GM20000 (cell line): ENCODE results near the gene ZNF24.

ENCODE experiments used
- DNase-seq: peaks from one replicate; pipeline ENCODE4 v3.0.0; 2012; ENCODE audit warnings: low spot score
- TF ChIP-seq, protein P1 (sequence below): IDR thresholded peaks from 2 replicates; pipeline ENCODE4 v1.5.1; 2012; ENCODE audit warnings: mild to moderate bottlenecking, control low read depth; ENCODE audit errors: extremely low read depth, missing control alignments

Gene ZNF24

DNA sequence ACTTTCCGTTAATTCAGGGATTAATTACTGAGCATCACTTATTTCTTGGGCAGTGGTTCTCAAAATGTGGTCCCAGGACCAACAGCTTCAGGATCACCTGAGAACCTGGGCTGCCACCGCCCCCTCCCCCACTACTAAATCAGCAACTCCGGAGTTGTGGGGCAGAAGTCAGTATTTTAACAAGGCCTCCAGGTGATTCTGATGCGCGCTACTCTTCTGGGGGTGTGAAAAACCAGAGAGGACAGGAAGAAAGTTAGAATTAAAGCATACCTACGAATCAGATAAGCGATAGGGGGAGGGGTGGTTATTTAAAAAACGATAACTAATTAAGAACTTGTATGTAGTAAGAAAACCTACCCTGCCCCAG, 54.5 kb downstream of the ZNF24 start:
- DNase-seq = no peak
- TF ChIP-seq, protein P1, sequence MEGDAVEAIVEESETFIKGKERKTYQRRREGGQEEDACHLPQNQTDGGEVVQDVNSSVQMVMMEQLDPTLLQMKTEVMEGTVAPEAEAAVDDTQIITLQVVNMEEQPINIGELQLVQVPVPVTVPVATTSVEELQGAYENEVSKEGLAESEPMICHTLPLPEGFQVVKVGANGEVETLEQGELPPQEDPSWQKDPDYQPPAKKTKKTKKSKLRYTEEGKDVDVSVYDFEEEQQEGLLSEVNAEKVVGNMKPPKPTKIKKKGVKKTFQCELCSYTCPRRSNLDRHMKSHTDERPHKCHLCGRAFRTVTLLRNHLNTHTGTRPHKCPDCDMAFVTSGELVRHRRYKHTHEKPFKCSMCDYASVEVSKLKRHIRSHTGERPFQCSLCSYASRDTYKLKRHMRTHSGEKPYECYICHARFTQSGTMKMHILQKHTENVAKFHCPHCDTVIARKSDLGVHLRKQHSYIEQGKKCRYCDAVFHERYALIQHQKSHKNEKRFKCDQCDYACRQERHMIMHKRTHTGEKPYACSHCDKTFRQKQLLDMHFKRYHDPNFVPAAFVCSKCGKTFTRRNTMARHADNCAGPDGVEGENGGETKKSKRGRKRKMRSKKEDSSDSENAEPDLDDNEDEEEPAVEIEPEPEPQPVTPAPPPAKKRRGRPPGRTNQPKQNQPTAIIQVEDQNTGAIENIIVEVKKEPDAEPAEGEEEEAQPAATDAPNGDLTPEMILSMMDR = no peak

DNA sequence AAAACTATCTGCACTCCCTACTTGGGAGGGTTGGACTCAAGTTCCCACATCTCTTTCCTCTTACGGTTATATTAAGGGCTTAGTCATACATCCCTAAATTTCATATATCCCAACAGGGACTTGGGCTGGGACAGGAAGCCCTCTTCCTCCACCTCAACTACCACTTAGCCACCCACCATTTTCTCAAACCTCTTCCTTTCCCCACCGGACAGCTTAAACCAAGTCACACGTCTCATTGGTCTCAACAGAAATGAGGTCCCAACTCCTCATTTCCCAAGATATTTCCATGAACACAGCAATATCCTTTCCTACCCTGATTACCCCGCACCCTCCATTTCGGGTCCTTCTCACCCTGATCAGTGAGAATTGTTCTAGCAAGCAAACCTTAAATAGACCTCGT, 54.9 kb downstream of the ZNF24 start:
- no peak for DNase-seq
- TF ChIP-seq, protein P1 = no peak

DNA sequence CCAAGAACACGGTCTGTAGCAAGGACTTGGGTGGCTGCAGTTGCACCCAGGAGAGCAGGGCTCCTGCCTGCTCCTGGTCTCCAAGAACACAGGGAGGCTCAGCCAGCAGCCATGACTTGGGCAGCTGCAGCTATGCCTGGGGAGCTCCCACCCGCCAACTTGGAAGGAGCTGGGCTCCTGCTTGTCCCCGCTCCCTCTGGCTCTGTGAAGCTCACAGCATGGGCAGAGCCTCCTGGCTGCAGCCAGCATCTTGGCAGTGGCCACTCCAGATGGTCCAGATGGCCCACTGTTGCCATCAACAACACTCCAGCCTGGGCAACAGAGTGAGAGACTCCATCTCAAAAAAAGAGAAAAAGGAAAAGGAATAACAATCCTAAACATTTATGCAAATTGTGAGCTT, 59.4 kb downstream of the ZNF24 start:
- DNase-seq = no peak
- TF ChIP-seq, protein P1 = no peak

DNA sequence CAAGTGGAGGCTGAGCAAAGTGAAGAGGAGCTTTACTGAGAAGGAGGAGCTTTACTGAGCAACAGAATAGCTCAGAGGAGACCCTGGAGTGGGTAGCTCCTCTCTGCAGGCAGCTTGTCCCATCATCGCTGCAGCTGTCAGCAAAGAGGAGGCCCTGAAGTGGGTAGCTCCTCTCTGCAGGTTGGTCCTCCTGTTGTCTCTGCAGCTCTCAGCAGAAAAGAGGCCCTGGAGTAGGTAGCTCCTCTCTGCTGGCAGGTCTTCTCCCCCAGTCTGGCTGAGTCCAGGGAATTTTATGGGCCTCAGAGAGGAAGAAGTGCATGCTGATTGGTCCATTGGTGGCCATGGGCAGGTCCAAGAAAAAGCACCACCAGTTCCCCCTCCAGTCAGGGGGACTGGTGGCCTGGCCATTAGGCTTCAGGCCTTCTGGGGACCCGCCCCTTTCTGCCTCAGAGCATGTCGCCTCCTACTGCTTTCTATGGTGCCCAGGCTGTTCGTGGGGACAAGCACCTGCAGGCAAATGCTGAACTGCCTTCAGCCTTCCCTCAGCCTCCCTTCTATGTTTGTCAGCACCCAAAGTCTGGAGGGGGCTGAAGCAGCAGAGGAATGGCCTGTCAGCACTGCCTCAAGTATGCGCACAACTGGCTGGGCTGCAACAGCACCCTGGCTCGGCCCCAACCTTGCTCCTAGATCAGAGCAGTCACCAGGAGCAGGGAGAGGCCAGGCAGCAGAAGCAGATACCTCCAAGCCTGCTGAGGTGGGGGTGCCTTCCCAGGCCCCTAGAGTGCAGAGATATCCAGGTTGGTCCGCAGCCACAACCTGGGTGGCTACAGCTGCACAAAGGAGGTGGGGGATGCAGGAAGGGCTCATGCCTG, 60.1 kb downstream of the ZNF24 start:
- no peak for DNase-seq
- TF ChIP-seq, protein P1 = no peak

DNA sequence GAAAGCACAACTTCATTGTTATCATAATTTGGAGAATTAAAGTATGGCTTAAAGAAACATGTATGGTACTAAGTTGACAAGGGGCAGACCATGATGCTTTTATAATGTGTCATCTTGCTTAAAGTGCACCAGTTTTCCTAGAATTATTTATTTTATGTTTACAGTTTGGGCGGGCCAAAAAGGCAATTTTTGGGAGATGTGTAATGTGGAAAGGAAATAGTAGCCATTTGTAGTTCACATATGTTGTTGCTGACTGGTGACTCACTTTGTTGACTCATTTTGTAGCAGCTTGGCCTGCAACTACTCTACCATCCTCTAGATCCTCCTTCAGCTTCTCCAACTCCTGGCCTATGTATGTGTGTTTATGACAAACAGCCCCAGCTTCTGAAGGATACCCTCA, 61.9 kb downstream of the ZNF24 start:
- DNase-seq = no peak
- TF ChIP-seq, protein P1 = no peak
